K562 (cell line): ENCODE measurements around the gene PDHX. TPM values are rescaled to one million over a fixed set of nuclear protein-coding genes. Genes with fewer than 3 reads are reported as not detected.

ENCODE experiments used
- ATAC-seq: fragments of 200-7000 bp; cut with Tn5 transposase; 3 replicates; pipeline ENCODE4 v1.9.1; 2020; ENCODE audit warnings: moderate library complexity
- BruUV-seq: library from RNA; stranded (reverse); fragments of 400-500 nt; replicated peaks from 2 replicates; lab custom pipeline; 2021; lab: Mats Ljungman, UMichigan
- CTCF ChIA-PET: fragments of 300-600 bp; formaldehyde crosslinking; extraction: SDS; loops from one replicate; lab custom pipeline; 2021; ENCODE audit warnings: low intra/inter-chr PET ratio; lab: Yijun Ruan, JAX
- POLR2A ChIA-PET: fragments of 300-600, 350-650 bp; sonication (Branson Sonifier 250); formaldehyde crosslinking; extraction: SDS; loops from one replicate; lab custom pipeline; 2021; ENCODE audit warnings: antibody characterized with exemption, inconsistent platforms; lab: Yijun Ruan, JAX
- DNase-seq, 4 experiments: peaks; one replicate each; pipeline versions ENCODE4 v3.0.0 to v3.0.0-alpha.2; 2011 to 2018; ENCODE audit warnings: low spot score in 3 of 4, mixed read lengths in 3 of 4; ENCODE audit errors: extremely low read depth in 1 of 4
- FAIRE-seq: peaks from 2 replicates; lab custom pipeline; 2011; peaks lifted over from hg19 to GRCh38; lab: Jason Lieb, UNC
- H2AFZ ChIP-seq: 2 replicates; pipeline ENCODE4 v1.6.0; 2011; ENCODE audit warnings: low read depth, low read length, control low read depth, inconsistent platforms
- H3K27ac ChIP-seq: fragments of 200-600 bp; 3 replicates; pipeline ENCODE4 v1.8.0; 2011; ENCODE audit warnings: low read depth, mild to moderate bottlenecking, control low read depth, inconsistent platforms, low read length, moderate library complexity, mixed read lengths; ENCODE audit errors: extremely low read depth
- H3K27me3 ChIP-seq, 2 experiments: fragments of 300-600 bp in 1 of 2; 2 replicates in 1 of 2; 3 replicates in 1 of 2; pipeline versions ENCODE4 v1.6.0 to v1.8.0; 2011; ENCODE audit warnings: inconsistent platforms in 2 of 2, low read length in 2 of 2, mild to moderate bottlenecking in 1 of 2, mixed read lengths in 1 of 2, moderate library complexity in 1 of 2; ENCODE audit not compliant: control insufficient read depth in 2 of 2, insufficient read depth in 2 of 2
- H3K36me3 ChIP-seq: fragments of 300-600 bp; 3 replicates; pipeline ENCODE4 v1.8.0; 2011; ENCODE audit warnings: mild to moderate bottlenecking, low read length, inconsistent platforms; ENCODE audit not compliant: control insufficient read depth, insufficient read depth
- H3K4me1 ChIP-seq, 2 experiments: fragments of 200-600 bp in 1 of 2; replicated peaks in 1 of 2; 2 replicates in 1 of 2; 3 replicates in 1 of 2; pipeline versions ENCODE4 v1.5.1 to v1.8.0; 2011; ENCODE audit warnings: inconsistent platforms in 2 of 2, low read length in 2 of 2, mild to moderate bottlenecking in 1 of 2, mixed read lengths in 1 of 2, moderate library complexity in 1 of 2; ENCODE audit not compliant: control insufficient read depth in 2 of 2, insufficient read depth in 2 of 2
- H3K4me2 ChIP-seq: 2 replicates; pipeline ENCODE4 v1.6.1; 2011; ENCODE audit warnings: low read length, control low read depth, inconsistent platforms, mixed read lengths; ENCODE audit not compliant: insufficient read depth
- H3K4me3 ChIP-seq: fragments of 200-600 bp; sonication (generic), shearing (Covaris generic); 2 replicates; pipeline ENCODE4 v1.5.1; 2016; ENCODE audit warnings: control low read depth, inconsistent platforms
- H3K79me2 ChIP-seq: fragments of 200-600 bp; 3 replicates; pipeline ENCODE4 v1.8.0; 2011; ENCODE audit warnings: low read length, inconsistent platforms; ENCODE audit not compliant: control insufficient read depth, insufficient read depth
- H3K9ac ChIP-seq, 2 experiments: 2 replicates each; pipeline versions ENCODE4 v1.6.0 to v1.6.1; 2011; ENCODE audit warnings: low read depth in 2 of 2, low read length in 2 of 2, control low read depth in 1 of 2, inconsistent platforms in 1 of 2, mild to moderate bottlenecking in 1 of 2, mixed read lengths in 1 of 2; ENCODE audit not compliant: insufficient read depth in 1 of 2
- H3K9me1 ChIP-seq: one replicate; pipeline ENCODE4 v1.6.0; 2011; ENCODE audit warnings: inconsistent platforms, mild to moderate bottlenecking, low read length, moderate library complexity; ENCODE audit not compliant: control insufficient read depth, insufficient read depth
- H3K9me3 ChIP-seq: replicated peaks from 2 replicates; pipeline ENCODE4 v1.5.1; 2011; ENCODE audit warnings: low read depth, low read length, inconsistent platforms; ENCODE audit not compliant: control insufficient read depth, insufficient read depth
- H4K20me1 ChIP-seq: replicated peaks from 2 replicates; pipeline ENCODE4 v1.6.1; 2011; ENCODE audit warnings: low read length, inconsistent platforms, mixed read lengths; ENCODE audit not compliant: control insufficient read depth, insufficient read depth
- BRD4 ChIP-seq: fragments of 200-600 bp; sonication (generic); IDR thresholded peaks from 2 replicates; pipeline ENCODE4 v1.6.1; 2017; ENCODE audit warnings: inconsistent platforms
- FIP1L1 ChIP-seq: fragments of 200-400 bp; formaldehyde crosslinking; IDR thresholded peaks from 2 replicates; pipeline ENCODE4 v1.6.1; 2018; ENCODE audit warnings: mild to moderate bottlenecking, low read depth, low read length; ENCODE audit not compliant: poor library complexity, severe bottlenecking
- MAFF ChIP-seq: IDR thresholded peaks from 2 replicates; pipeline ENCODE4 v1.6.1; 2012; ENCODE audit warnings: low read length, improper control_type of control experiment
- MYNN ChIP-seq, 2 experiments: sonication (generic); formaldehyde crosslinking in 1 of 2; IDR thresholded peaks; 2 replicates each; pipeline versions ENCODE4 v1.5.0 to v1.6.1; 2016 to 2020; ENCODE audit warnings: antibody characterized with exemption in 1 of 2, missing genetic modification reagents in 1 of 2
- NCOA2 ChIP-seq, 2 experiments: fragments of 450-650 bp; IDR thresholded peaks; 2 replicates each; pipeline ENCODE4 v1.6.1; 2018; ENCODE audit warnings: mild to moderate bottlenecking in 2 of 2, moderate library complexity in 1 of 2; ENCODE audit not compliant: partially characterized antibody in 2 of 2
- RCOR1 ChIP-seq, 2 experiments: IDR thresholded peaks; 2 replicates each; pipeline ENCODE4 v1.6.1; 2012; ENCODE audit warnings: low read depth in 2 of 2, low read length in 2 of 2, borderline replicate concordance in 1 of 2, improper control_type of control experiment in 1 of 2
- SMAD3 ChIP-seq: fragments of 450-650 bp; formaldehyde crosslinking; conservative IDR thresholded peaks from 2 replicates; pipeline ENCODE4 v1.4.0; 2020; ENCODE audit warnings: mild to moderate bottlenecking
- WGBS: fragments of 100-300 bp; shearing (Covaris generic); methylation state at CpG from one replicate; pipeline ENCODE4 v1.1.6; 2016; ENCODE audit warnings: low coverage, mixed read lengths; ENCODE audit not compliant: insufficient coverage; ENCODE audit errors: missing lambda C conversion rate; 5-methylcytosine and 5-hydroxymethylcytosine counted together
- in situ Hi-C: fragments of 300-500 bp; cut with MboI; formaldehyde crosslinking; loops from 4 replicates; pipeline ENCODE4 v1.15.0; 2018; ENCODE audit warnings: inconsistent platforms, mixed read lengths
- intact Hi-C: fragments of 100-400 bp; cut with micrococcal nuclease; formaldehyde crosslinking; loops from 2 replicates; pipeline ENCODE4 v1.14.2; 2022
- polyA plus RNA-seq, 8 experiments: library from polyadenylated mRNA; depleted of rRNA in 4 of 8; stranded (reverse) in 5 of 8; unstranded in 3 of 8; fragments of >200 nt; fragmentation: Nextera tagmentation in 2 of 8; fragmentation: Illumina TruSeq in 1 of 8; extraction: Ambion mirVana in 2 of 8; extraction: Trizol in 1 of 8; gene quantifications; 2 replicates each; pipeline versions ENCODE4 v1.2.1 to v1.2.3, GENCODE V29; 2011 to 2014; ENCODE audit warnings: inconsistent platforms in 1 of 8, missing spikeins in 1 of 8
- total RNA-seq, 7 experiments: library from RNA; depleted of rRNA in 6 of 7; stranded (reverse); fragments of >200 nt in 6 of 7; fragmentation: Illumina TruSeq in 2 of 7; extraction: Trizol in 2 of 7; gene quantifications; 2 replicates each; pipeline versions ENCODE4 v1.2.1 to v1.2.3, GENCODE V29; 2011 to 2021; ENCODE audit warnings: low replicate concordance in 1 of 7
- TF ChIP-seq, protein P1 (sequence below): fragments of 250-450 bp; sonication (Bioruptor Pico); IDR thresholded peaks from 2 replicates; pipeline ENCODE4 v1.4.0; 2020; ENCODE audit warnings: mild to moderate bottlenecking, moderate library complexity

Gene PDHX
- total and polyA plus RNA-seq, 9 of the 15 experiments (the other 6 are each of a cell fraction or from before 2014, with no cell fraction given) = 20.8 to 43.5 (median 31.2) TPM

DNA sequence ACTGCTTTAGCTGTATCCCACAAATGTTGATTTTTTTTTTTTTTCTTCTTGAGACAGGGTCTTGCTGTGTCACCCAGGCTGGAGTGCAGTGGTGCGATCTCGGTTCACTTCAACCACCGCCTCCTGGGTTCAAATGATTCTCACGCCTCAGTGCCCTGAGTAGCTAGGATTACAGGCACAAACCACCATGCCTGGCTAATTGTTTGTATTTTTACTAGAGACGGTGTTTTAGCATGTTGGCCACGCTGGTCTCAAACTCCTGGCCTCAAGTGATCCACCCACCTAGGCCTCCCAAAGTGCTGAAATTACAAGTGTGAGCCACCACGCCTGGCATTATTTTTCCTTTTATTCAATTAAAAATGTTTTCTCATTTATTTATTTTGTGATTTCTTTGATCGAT, 55.9 kb downstream of the PDHX start:
- 90% methylated on average over 8 of the region's 8 CpGs for WGBS
- in situ Hi-C loops (no loop called here), intact Hi-C loops (no loop called here)
- POLR2A ChIA-PET = no interaction called here
- H3K36me3 ChIP-seq = peaks cover 51% of the 10 kb centered on the region
- FAIRE-seq (no peak), ATAC-seq (no peak), DNase-seq (no peak)
- H4K20me1 ChIP-seq = no peaks in the 10 kb centered on the region
- no peaks in the 10 kb centered on the region for H3K4me1 ChIP-seq
- H3K9ac ChIP-seq = no peak overlapping the region
- H3K9me3 ChIP-seq = no peaks in the 10 kb centered on the region
- no peak overlapping the region for H3K4me2 ChIP-seq
- CTCF ChIA-PET = no interaction called here
- TF ChIP-seq MYNN (IDR thresholded peaks at IDR 0.05) (no peak), MYNN (CRISPR knock-in tag; IDR thresholded peaks at IDR 0.05) (no peak), RCOR1 (IDR thresholded peaks at IDR 0.05; ENCODE audit: borderline replicate concordance in 1 of 2, low read depth in 2 of 2, low read length in 2 of 2) (no peak), SMAD3 (no peak), MAFF (no peak), NCOA2 (IDR thresholded peaks at IDR 0.05; ENCODE audit: partially characterized antibody in 2 of 2) (no peak), FIP1L1 (no peak), BRD4 (no peak)
- TF ChIP-seq, protein P1, sequence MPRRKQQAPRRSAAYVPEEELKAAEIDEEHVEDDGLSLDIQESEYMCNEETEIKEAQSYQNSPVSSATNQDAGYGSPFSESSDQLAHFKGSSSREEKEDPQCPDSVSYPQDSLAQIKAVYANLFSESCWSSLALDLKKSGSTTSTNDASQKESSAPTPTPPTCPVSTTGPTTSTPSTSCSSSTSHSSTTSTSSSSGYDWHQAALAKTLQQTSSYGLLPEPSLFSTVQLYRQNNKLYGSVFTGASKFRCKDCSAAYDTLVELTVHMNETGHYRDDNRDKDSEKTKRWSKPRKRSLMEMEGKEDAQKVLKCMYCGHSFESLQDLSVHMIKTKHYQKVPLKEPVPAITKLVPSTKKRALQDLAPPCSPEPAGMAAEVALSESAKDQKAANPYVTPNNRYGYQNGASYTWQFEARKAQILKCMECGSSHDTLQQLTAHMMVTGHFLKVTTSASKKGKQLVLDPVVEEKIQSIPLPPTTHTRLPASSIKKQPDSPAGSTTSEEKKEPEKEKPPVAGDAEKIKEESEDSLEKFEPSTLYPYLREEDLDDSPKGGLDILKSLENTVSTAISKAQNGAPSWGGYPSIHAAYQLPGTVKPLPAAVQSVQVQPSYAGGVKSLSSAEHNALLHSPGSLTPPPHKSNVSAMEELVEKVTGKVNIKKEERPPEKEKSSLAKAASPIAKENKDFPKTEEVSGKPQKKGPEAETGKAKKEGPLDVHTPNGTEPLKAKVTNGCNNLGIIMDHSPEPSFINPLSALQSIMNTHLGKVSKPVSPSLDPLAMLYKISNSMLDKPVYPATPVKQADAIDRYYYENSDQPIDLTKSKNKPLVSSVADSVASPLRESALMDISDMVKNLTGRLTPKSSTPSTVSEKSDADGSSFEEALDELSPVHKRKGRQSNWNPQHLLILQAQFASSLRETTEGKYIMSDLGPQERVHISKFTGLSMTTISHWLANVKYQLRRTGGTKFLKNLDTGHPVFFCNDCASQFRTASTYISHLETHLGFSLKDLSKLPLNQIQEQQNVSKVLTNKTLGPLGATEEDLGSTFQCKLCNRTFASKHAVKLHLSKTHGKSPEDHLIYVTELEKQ (CRISPR knock-in tag) = no peak
- no peak overlapping the region for H3K27ac ChIP-seq
- no peak overlapping the region for H2AFZ ChIP-seq
- no peaks in the 10 kb centered on the region for H3K79me2 ChIP-seq
- no peaks in the 10 kb centered on the region for H3K9me1 ChIP-seq
- no peak overlapping the region for H3K4me3 ChIP-seq
- BruUV-seq = no TSS peak
- H3K27me3 ChIP-seq = no peaks in the 10 kb centered on the region
